Testis (tissue), 3 donors: Measurements from ENCODE around the gene RIMS1. TPM values are rescaled to one million over a fixed set of nuclear protein-coding genes. Genes with fewer than 3 reads are reported as not detected.

Experiments used
- DNase-seq: peaks from one replicate; pipeline ENCODE4 v3.0.0-alpha.2; 2019
- H3K27ac ChIP-seq, 2 donors: fragments of 200-600 bp; sonication (generic); one replicate each; pipeline ENCODE4 v1.5.1; 2019
- H3K27me3 ChIP-seq: fragments of 200-600 bp; sonication (generic); one replicate; pipeline ENCODE4 v1.5.1; 2019
- H3K36me3 ChIP-seq: fragments of 200-600 bp; sonication (generic); one replicate; pipeline ENCODE4 v1.5.1; 2017; ENCODE audit warnings: low read depth; ENCODE audit errors: missing control alignments
- H3K4me1 ChIP-seq: fragments of 200-600 bp; sonication (generic); one replicate; pipeline ENCODE4 v1.5.1; 2019
- H3K4me3 ChIP-seq, 2 donors: fragments of 200-600 bp; sonication (generic); one replicate each; pipeline ENCODE4 v1.5.1; 2017 to 2019
- H3K9me3 ChIP-seq: fragments of 200-600 bp; sonication (generic); one replicate; pipeline ENCODE4 v1.5.1; 2017
- CTCF ChIP-seq, 3 experiments: fragments of 450-650 bp in 2 of 3; fragments of 200-600 bp in 1 of 3; sonication (generic) in 1 of 3; IDR thresholded peaks; one replicate each; pipeline ENCODE4 v1.5.1; 2016 to 2019; ENCODE audit warnings: antibody characterized with exemption in 3 of 3, mild to moderate bottlenecking in 2 of 3, moderate library complexity in 1 of 3
- POLR2A ChIP-seq: fragments of 450-650 bp; IDR thresholded peaks from one replicate; pipeline ENCODE4 v1.6.1; 2017; ENCODE audit warnings: antibody characterized with exemption, mild to moderate bottlenecking, moderate library complexity
- WGBS, 2 donors: methylation state at CpG; one replicate each; pipeline ENCODE4 v1.1.5; 2018; 5-methylcytosine and 5-hydroxymethylcytosine counted together
- intact Hi-C: fragments of 100-400 bp; cut with DNase I; formaldehyde crosslinking; loops from one replicate; pipeline ENCODE4 v1.15.1; 2023; ENCODE audit warnings: low total_unique reads
- polyA plus RNA-seq: library from polyadenylated mRNA; stranded (reverse); fragments of 350-450 nt; fragmentation: Illumina TruSeq; extraction: RNeasy Lipid Tissue Mini Kit (QIAGEN cat#74804); gene quantifications from one replicate; pipeline ENCODE4 v1.2.3, GENCODE V29; 2014; ENCODE audit warnings: low read depth, low replicate concordance; ENCODE audit not compliant: insufficient read depth
- total RNA-seq, 2 donors: library from RNA; depleted of rRNA; stranded (reverse); fragments of >200 nt; gene quantifications; one replicate each; pipeline ENCODE4 v1.2.3, GENCODE V29; 2016

RIMS1 gene
- total and polyA plus RNA-seq, 3 donors from 2014 or later = 10.0 to 40.9 (median 40.6) TPM

- H3K27me3 ChIP-seq = no peaks in the 10 kb centered on the region
Observed at GRCh38 chr6:72367439-72367838, 481.1 kb downstream of the RIMS1 start.

GRCh38 chr6:72371473-72371872 is 485.1 kb downstream of the RIMS1 start:
- Histone ChIP-seq H3K9me3 (no peaks in the 10 kb centered on the region), H3K27ac (no peak overlapping the region), H3K4me1 (no peaks in the 10 kb centered on the region), H3K4me3 (no peak overlapping the region), H3K36me3 (no peaks in the 10 kb centered on the region), H3K27me3 (no peaks in the 10 kb centered on the region)
- WGBS, 2 donors = 75 to 77% methylated on average over 3 of the region's 3 CpGs
- TF ChIP-seq POLR2A (no peak), CTCF (IDR thresholded peaks at IDR 0.05) (no peak)
- intact Hi-C loops = no loop called here
- no peak for DNase-seq

More at GRCh38 chr6:72367439-72367838, 481.1 kb downstream of the RIMS1 start:
- H3K4me1 ChIP-seq = no peaks in the 10 kb centered on the region
- H3K27ac ChIP-seq = no peak overlapping the region
- H3K9me3 ChIP-seq = no peaks in the 10 kb centered on the region
- H3K4me3 ChIP-seq = no peak overlapping the region
- TF ChIP-seq CTCF (IDR thresholded peaks at IDR 0.05) (no peak), POLR2A (no peak)
- no peaks in the 10 kb centered on the region for H3K36me3 ChIP-seq
- intact Hi-C loops = no loop called here
- no peak for DNase-seq

DNA sequence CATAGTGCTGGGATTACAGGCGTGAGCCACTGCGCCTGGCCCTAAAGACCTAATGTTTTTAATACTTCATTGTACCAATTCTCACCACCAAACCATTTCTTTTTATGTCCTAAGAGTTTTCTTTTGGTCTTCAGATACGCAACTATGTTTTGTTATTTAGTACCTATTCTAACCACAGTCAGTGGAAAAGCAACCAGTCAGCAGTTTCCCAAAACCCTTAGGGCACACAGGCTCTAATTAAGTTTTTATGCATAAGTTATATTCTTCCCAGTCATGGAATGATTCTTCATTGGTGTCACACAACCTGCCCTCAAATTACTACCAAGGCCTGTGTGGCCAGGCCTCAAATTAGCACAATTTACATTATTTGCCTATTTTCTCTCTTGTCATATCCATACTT is 487.8 kb downstream of the RIMS1 start:
- WGBS, 2 donors = 89 to 93% methylated on average over 3 of the region's 3 CpGs
- Histone ChIP-seq H3K27me3 (no peaks in the 10 kb centered on the region), H3K36me3 (no peaks in the 10 kb centered on the region), H3K27ac (no peak overlapping the region), H3K4me3 (no peak overlapping the region), H3K4me1 (no peaks in the 10 kb centered on the region), H3K9me3 (no peaks in the 10 kb centered on the region)
- no peak for DNase-seq
- TF ChIP-seq CTCF (IDR thresholded peaks at IDR 0.05) (no peak), POLR2A (no peak)
- intact Hi-C loops = no loop called here

GRCh38 chr6:72374857-72375256 is 488.5 kb downstream of the RIMS1 start:
- DNase-seq = no peak
- TF ChIP-seq CTCF (IDR thresholded peaks at IDR 0.05) = no peak
- no peak for TF ChIP-seq POLR2A
- Histone ChIP-seq H3K27ac (no peak overlapping the region), H3K27me3 (no peaks in the 10 kb centered on the region), H3K4me3 (no peak overlapping the region), H3K36me3 (no peaks in the 10 kb centered on the region), H3K9me3 (no peaks in the 10 kb centered on the region), H3K4me1 (no peaks in the 10 kb centered on the region)
- 64 to 70% methylated on average over 4 of the region's 4 CpGs for WGBS, 2 donors
- intact Hi-C loops = no loop called here

DNA sequence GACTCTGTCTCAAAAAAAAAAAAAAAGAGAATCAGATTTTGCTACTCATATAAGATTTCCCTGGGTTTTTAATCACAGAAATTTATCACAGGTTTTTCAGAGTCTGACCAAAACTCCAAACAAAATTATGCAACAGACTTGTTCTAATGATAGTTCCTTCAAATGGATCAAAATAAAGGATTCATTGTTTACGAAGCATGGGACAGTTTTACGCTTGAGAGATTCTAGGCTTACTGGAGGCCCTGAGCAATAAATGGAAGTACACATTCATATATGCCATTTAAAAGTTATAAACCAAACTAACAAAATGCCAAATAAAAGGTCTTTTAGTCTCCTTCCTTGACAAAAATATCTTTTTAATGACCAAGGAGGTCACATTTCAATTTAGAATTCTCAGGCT is 490.4 kb downstream of the RIMS1 start:
- 93 to 97% methylated on average over 2 of the region's 2 CpGs for WGBS, 2 donors
- H3K27me3 ChIP-seq = no peaks in the 10 kb centered on the region
- H3K4me3 ChIP-seq = no peak overlapping the region

More for the DNA sequence above, 490.4 kb downstream of the RIMS1 start:
- no peaks in the 10 kb centered on the region for H3K4me1 ChIP-seq
- intact Hi-C loops = no loop called here
- no peak for DNase-seq
- no peaks in the 10 kb centered on the region for H3K36me3 ChIP-seq
- no peak overlapping the region for H3K27ac ChIP-seq
- H3K9me3 ChIP-seq = no peaks in the 10 kb centered on the region
- TF ChIP-seq POLR2A (no peak), CTCF (IDR thresholded peaks at IDR 0.05) (no peak)
